ENCODE measurements around the gene CYP2W1.

- TF ChIP-seq CTCF (IDR thresholded peaks at IDR 0.05) = no peak
- no peak for TF ChIP-seq POLR2A (IDR thresholded peaks at IDR 0.05)
Measured at GRCh38 chr7:938546-939185, 44.3 kb upstream of the CYP2W1 start.
